SHP77 treated with DMSO at 0.1 percent for 48 hours (cell line): ENCODE data around the gene CPT1A.

Source experiments
- DNase-seq: peaks from one replicate; lab custom pipeline; 2025; lab: John Stamatoyannopoulos, UW

CPT1A gene

GRCh38 chr11:68798221-68798813 is 43.4 kb downstream of the CPT1A start:
- DNase-seq: no peak

GRCh38 chr11:68796801-68797200 is 44.9 kb downstream of the CPT1A start:
- no peak for DNase-seq

GRCh38 chr11:68792400-68792966 is 49.2 kb downstream of the CPT1A start:
- no peak for DNase-seq

- DNase-seq: no peak
Measured at GRCh38 chr11:68784653-68785052, 57.1 kb downstream of the CPT1A start.

GRCh38 chr11:68783216-68783821 is 58.4 kb downstream of the CPT1A start:
- DNase-seq: no peak

GRCh38 chr11:68782711-68783110 is 59.0 kb downstream of the CPT1A start:
- DNase-seq: no peak

GRCh38 chr11:68780829-68781228 is 60.9 kb downstream of the CPT1A start:
- no peak for DNase-seq

- no peak for DNase-seq
Measured at GRCh38 chr11:68778205-68778604, 63.5 kb downstream of the CPT1A start.

- DNase-seq: no peak
Measured at GRCh38 chr11:68776442-68777235, 65.1 kb downstream of the CPT1A start.

GRCh38 chr11:68775951-68776388 is 65.7 kb downstream of the CPT1A start:
- DNase-seq: no peak

- DNase-seq: no peak
Measured at GRCh38 chr11:68774194-68774585, 67.5 kb downstream of the CPT1A start.

- DNase-seq: no peak
Measured at GRCh38 chr11:68773521-68774193, 68.1 kb downstream of the CPT1A start.

GRCh38 chr11:68772936-68773335 is 68.8 kb downstream of the CPT1A start:
- DNase-seq: no peak

GRCh38 chr11:68770781-68771180 is 70.9 kb downstream of the CPT1A start:
- no peak for DNase-seq

GRCh38 chr11:68767672-68768071 is 74.0 kb downstream of the CPT1A start:
- DNase-seq: no peak

- no peak for DNase-seq
Measured at GRCh38 chr11:68766786-68767185, 74.9 kb downstream of the CPT1A start.

- no peak for DNase-seq
Measured at GRCh38 chr11:68764746-68765145, 77.0 kb downstream of the CPT1A start.

GRCh38 chr11:68763926-68764657 is 77.6 kb downstream of the CPT1A start:
- DNase-seq: no peak

GRCh38 chr11:68763181-68763721 is 78.5 kb downstream of the CPT1A start:
- DNase-seq: no peak

GRCh38 chr11:68762481-68762880 is 79.2 kb downstream of the CPT1A start:
- DNase-seq: no peak

GRCh38 chr11:68761801-68762200 is 79.9 kb downstream of the CPT1A start:
- no peak for DNase-seq
